Glutamatergic neuron (in vitro differentiated cells): Measurements from ENCODE around the gene CIAPIN1. TPM values are rescaled to one million over a fixed set of nuclear protein-coding genes. Genes with fewer than 3 reads are reported as not detected.

Experiments used
- DNase-seq: peaks from one replicate; pipeline ENCODE4 v3.0.0; 2022
- H3K27ac Mint-ChIP-seq: one replicate; pipeline ENCODE4 v1.8.0; 2020; ENCODE audit warnings: mild to moderate bottlenecking, mixed read lengths, inconsistent platforms; ENCODE audit not compliant: unreplicated experiment
- H3K27me3 Mint-ChIP-seq: one replicate; pipeline ENCODE4 v1.8.0; 2020; ENCODE audit warnings: mild to moderate bottlenecking, moderate library complexity, mixed read lengths, inconsistent platforms; ENCODE audit not compliant: unreplicated experiment
- H3K36me3 Mint-ChIP-seq: one replicate; pipeline ENCODE4 v1.8.0; 2020; ENCODE audit warnings: mild to moderate bottlenecking, mixed read lengths, inconsistent platforms; ENCODE audit not compliant: unreplicated experiment
- H3K4me1 Mint-ChIP-seq: one replicate; pipeline ENCODE4 v1.8.0; 2020; ENCODE audit warnings: mild to moderate bottlenecking, low read depth, mixed read lengths, inconsistent platforms; ENCODE audit not compliant: unreplicated experiment
- H3K4me3 Mint-ChIP-seq: one replicate; pipeline ENCODE4 v1.8.0; 2020; ENCODE audit warnings: mild to moderate bottlenecking, mixed read lengths, inconsistent platforms; ENCODE audit not compliant: unreplicated experiment
- H3K9me3 Mint-ChIP-seq: one replicate; pipeline ENCODE4 v1.8.0; 2020; ENCODE audit warnings: mild to moderate bottlenecking, moderate library complexity, mixed read lengths, inconsistent platforms; ENCODE audit not compliant: unreplicated experiment
- CTCF ChIP-seq: fragments of 200-600 bp; sonication (generic); IDR thresholded peaks from one replicate; pipeline ENCODE4 v1.5.0; 2021; ENCODE audit not compliant: partially characterized antibody, unreplicated experiment
- total RNA-seq: library from RNA; stranded (reverse); fragmentation: NEBNext Ultra II Directional; extraction: Animal tissue kit (Norgen Biotek cat#: 25700); gene quantifications from one replicate; pipeline ENCODE4 v1.2.1, GENCODE V29; 2021; ENCODE audit not compliant: unreplicated experiment

Gene CIAPIN1
- total RNA-seq, 1 donor from 2014 or later: 129 TPM

- Mint-ChIP-seq H3K4me1 (no peaks in the 10 kb centered on the region), H3K4me3 (no peak overlapping the region), H3K27me3 (peaks cover 1% of the 10 kb centered on the region), H3K27ac (no peak overlapping the region), H3K36me3 (no peaks in the 10 kb centered on the region), H3K9me3 (peaks cover 2% of the 10 kb centered on the region)
- TF ChIP-seq CTCF: no peak
- DNase-seq: no peak
These were observed 62.7 kb downstream of the CIAPIN1 start for GRCh38 chr16:57384248-57385070.

- Mint-ChIP-seq H3K9me3 (peaks cover 2% of the 10 kb centered on the region), H3K27ac (no peak overlapping the region), H3K36me3 (no peaks in the 10 kb centered on the region), H3K4me3 (no peak overlapping the region), H3K4me1 (no peaks in the 10 kb centered on the region), H3K27me3 (peaks cover 1% of the 10 kb centered on the region)
- no peak for DNase-seq
- no peak for TF ChIP-seq CTCF
These were observed 63.6 kb downstream of the CIAPIN1 start for GRCh38 chr16:57383276-57384247.

GRCh38 chr16:57382535-57383275 is 64.5 kb downstream of the CIAPIN1 start:
- Mint-ChIP-seq H3K27ac (no peak overlapping the region), H3K27me3 (peaks cover 1% of the 10 kb centered on the region), H3K4me3 (no peak overlapping the region), H3K9me3 (no peaks in the 10 kb centered on the region), H3K36me3 (no peaks in the 10 kb centered on the region), H3K4me1 (no peaks in the 10 kb centered on the region)
- DNase-seq: no peak
- TF ChIP-seq CTCF: no peak

- Mint-ChIP-seq H3K4me1 (no peaks in the 10 kb centered on the region), H3K27ac (no peak overlapping the region), H3K9me3 (no peaks in the 10 kb centered on the region), H3K4me3 (no peak overlapping the region), H3K36me3 (no peaks in the 10 kb centered on the region), H3K27me3 (peaks cover 5% of the 10 kb centered on the region)
- DNase-seq: no peak
- TF ChIP-seq CTCF: no peak
These were observed 65.2 kb downstream of the CIAPIN1 start for GRCh38 chr16:57381791-57382534.
